ENCODE results near the gene PLPPR5. TPM values are rescaled to one million over a fixed set of nuclear protein-coding genes. Genes with fewer than 3 reads are reported as not detected.

PLPPR5 gene
- total and polyA plus RNA-seq, 10 of the 15 experiments (the other 5 are each of a cell fraction or from before 2014, with no cell fraction given), result under 0.01 to 0.11 (median 0.02) TPM; not detected in 7

GRCh38 chr1:98919652-98920051 lies 85.0 kb downstream of the PLPPR5 start:
- Histone ChIP-seq H3K36me3 (ENCODE audit: control insufficient read depth in 2 of 2, insufficient read depth in 2 of 2, low read length in 1 of 2) (no peaks in the 10 kb centered on the region), H2AFZ (ENCODE audit: control insufficient read depth, low read depth, low read length) (no peak overlapping the region), H3K27me3 (replicated peaks in 1 of 2; ENCODE audit: control insufficient read depth in 2 of 2, insufficient read depth in 2 of 2, low read length in 1 of 2) (no peaks in the 10 kb centered on the region), H3K4me2 (ENCODE audit: control insufficient read depth, insufficient read depth) (no peak overlapping the region), H3K79me2 (ENCODE audit: control insufficient read depth, insufficient read depth, low read length) (no peaks in the 10 kb centered on the region), H3K27ac (ENCODE audit: control insufficient read depth, insufficient read depth) (no peak overlapping the region), H4K20me1 (ENCODE audit: control insufficient read depth, insufficient read depth) (no peaks in the 10 kb centered on the region), H3K4me3 (no peak overlapping the region), H3K4me1 (ENCODE audit: control insufficient read depth, insufficient read depth, low read length) (no peaks in the 10 kb centered on the region), H3K9me3 (replicated peaks; ENCODE audit: control insufficient read depth, insufficient read depth, low read length) (no peaks in the 10 kb centered on the region), H3K9ac (ENCODE audit: control insufficient read depth, insufficient read depth, low read length) (no peak overlapping the region)
- TF ChIP-seq RELB (IDR thresholded peaks at IDR 0.05; ENCODE audit: low read depth), result no peak
- no peak for TF ChIP-seq E2F4 (IDR thresholded peaks at IDR 0.05; ENCODE audit: low read depth, low read length)
- no peak for TF ChIP-seq RBBP5 (conservative IDR thresholded peaks at IDR 0.05)
- no peak for TF ChIP-seq ZBED1 (IDR thresholded peaks at IDR 0.05; ENCODE audit: borderline replicate concordance)
- TF ChIP-seq HDAC6 (IDR thresholded peaks at IDR 0.05; ENCODE audit: unreplicated experiment), result no peak
- no peak for TF ChIP-seq ZBTB4 (CRISPR knock-in tag; IDR thresholded peaks at IDR 0.05)
- TF ChIP-seq IRF4 (IDR thresholded peaks at IDR 0.05; ENCODE audit: low read depth, low read length), result no peak
- no peak for TF ChIP-seq GATAD2B (conservative IDR thresholded peaks at IDR 0.05; ENCODE audit: low read depth)
- no peak for TF ChIP-seq TCF3 (IDR thresholded peaks at IDR 0.05; ENCODE audit: borderline replicate concordance, insufficient read depth, low read depth, low read length)
- no peak for TF ChIP-seq SRF (IDR thresholded peaks at IDR 0.05; ENCODE audit: low read depth in 2 of 2, low read length in 2 of 2)
- no peak for TF ChIP-seq POLR2AphosphoS5 (IDR thresholded peaks at IDR 0.05; ENCODE audit: low read length)
- no peak for TF ChIP-seq EZH2 (IDR thresholded peaks at IDR 0.05; ENCODE audit: borderline replicate concordance, control insufficient read depth, low read depth, low read length)
- no peak for TF ChIP-seq MTA3 (IDR thresholded peaks at IDR 0.05; ENCODE audit: borderline replicate concordance, low read length)
- no peak for TF ChIP-seq HDGF (IDR thresholded peaks at IDR 0.05)
- no peak for TF ChIP-seq STAT3 (IDR thresholded peaks at IDR 0.05; ENCODE audit: low read depth, low read length)
- CTCF ChIA-PET, result no interaction called here
- SMC1A ChIA-PET (ENCODE audit: uncharacterized antibody, unreplicated experiment), result no interaction called here
- POLR2A ChIA-PET, result interaction anchor here (0.7 kb wide), 1 partner anchor 21 kb away, joined by 5 read pairs; no protein-coding TSS in a partner anchor
- 4% methylated on average over 2 of the region's 2 CpGs for WGBS (ENCODE audit: insufficient coverage, insufficient replicate concordance, low lambda C conversion rate, missing lambda C conversion rate)
- in situ Hi-C loops (cut with MboI) (no loop called here), intact Hi-C loops (cut with micrococcal nuclease; ENCODE audit: unreplicated experiment) (no loop called here)
- no TSS peak for BruUV-seq (replicated peaks)
- no peak for DNase-seq (ENCODE audit: low read depth, low spot score)
- RAD21 ChIA-PET (ENCODE audit: unreplicated experiment), result no interaction called here
- no peak for FAIRE-seq
- no peak for ATAC-seq

All from GM12878 (cell line).